ENCODE data around the gene MICB. TPM values are rescaled to one million over a fixed set of nuclear protein-coding genes. Genes with fewer than 3 reads are reported as not detected.
"Not testable (repeated sequence)": the region's sequence is repeated elsewhere in the genome, so short reads cannot be mapped to it uniquely, and the experiment has no call there.

The MICB gene
- total RNA-seq, 6 experiments from 2014 or later, result 16.0 to 26.0 (median 22.6) TPM

DNA sequence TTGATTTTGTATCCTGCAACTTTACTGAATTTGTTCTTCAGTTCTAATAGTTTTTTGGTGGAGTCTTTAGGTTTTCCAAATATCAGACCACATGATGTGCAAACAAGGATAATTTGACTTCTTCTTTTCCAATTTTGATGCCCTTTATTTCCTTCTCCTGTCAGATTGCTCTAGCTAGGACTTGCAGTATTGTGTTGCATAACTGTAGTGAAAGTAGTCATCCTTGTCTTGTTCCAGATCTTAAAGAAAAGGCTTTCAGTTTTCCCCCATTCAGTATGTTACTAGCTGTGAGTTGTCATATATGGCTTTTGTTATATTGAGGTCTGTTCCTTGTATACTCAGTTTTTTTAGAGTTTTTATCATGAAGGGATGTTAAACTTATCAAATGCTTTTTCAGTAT, 4.6 kb downstream of the MICB start:
- Mint-ChIP-seq H3K4me3 (no peak overlapping the region), H3K4me1 (ENCODE audit: low read depth) (peaks cover 29% of the 10 kb centered on the region), H3K27ac (no peak overlapping the region), H3K9me3 (no peaks in the 10 kb centered on the region), H3K27me3 (ENCODE audit: insufficient read depth) (no peaks in the 10 kb centered on the region; the same call in 1 of the 2 replicates), H3K36me3 (ENCODE audit: low read depth) (peaks cover 13% of the 10 kb centered on the region; the same call in 1 of the 2 replicates)
- TF ChIP-seq, protein P1, sequence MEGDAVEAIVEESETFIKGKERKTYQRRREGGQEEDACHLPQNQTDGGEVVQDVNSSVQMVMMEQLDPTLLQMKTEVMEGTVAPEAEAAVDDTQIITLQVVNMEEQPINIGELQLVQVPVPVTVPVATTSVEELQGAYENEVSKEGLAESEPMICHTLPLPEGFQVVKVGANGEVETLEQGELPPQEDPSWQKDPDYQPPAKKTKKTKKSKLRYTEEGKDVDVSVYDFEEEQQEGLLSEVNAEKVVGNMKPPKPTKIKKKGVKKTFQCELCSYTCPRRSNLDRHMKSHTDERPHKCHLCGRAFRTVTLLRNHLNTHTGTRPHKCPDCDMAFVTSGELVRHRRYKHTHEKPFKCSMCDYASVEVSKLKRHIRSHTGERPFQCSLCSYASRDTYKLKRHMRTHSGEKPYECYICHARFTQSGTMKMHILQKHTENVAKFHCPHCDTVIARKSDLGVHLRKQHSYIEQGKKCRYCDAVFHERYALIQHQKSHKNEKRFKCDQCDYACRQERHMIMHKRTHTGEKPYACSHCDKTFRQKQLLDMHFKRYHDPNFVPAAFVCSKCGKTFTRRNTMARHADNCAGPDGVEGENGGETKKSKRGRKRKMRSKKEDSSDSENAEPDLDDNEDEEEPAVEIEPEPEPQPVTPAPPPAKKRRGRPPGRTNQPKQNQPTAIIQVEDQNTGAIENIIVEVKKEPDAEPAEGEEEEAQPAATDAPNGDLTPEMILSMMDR (IDR thresholded peaks at IDR 0.05), result no peak
- no peak for DNase-seq

DNA sequence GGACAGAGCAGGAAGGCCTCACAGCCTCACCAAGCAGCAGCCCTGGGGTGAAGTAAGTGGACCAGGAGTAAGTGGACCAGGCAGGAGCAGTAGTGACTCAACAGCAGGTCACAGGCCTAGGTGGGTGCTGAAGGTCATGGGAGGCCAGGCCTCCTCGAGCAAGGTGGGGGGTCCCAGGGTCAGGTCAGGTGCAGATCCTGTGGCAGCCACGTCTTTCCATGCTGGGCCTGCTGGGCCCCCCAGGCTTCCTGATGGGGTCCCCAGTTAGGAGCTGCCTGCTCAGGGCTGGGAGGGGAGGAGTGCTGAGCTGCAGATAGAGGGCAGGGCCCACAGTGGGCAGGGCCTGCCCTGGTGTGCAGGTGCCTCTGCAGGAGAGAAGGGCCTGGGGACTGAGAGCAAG, 11.1 kb downstream of the MICB start:
- Mint-ChIP-seq H3K27ac (peak overlapping the region; percentile 46; the same call in 1 of the 2 replicates), H3K4me1 (ENCODE audit: low read depth) (peaks cover 26% of the 10 kb centered on the region), H3K36me3 (ENCODE audit: low read depth) (peaks cover 32% of the 10 kb centered on the region)
- H3K27me3 Mint-ChIP-seq (ENCODE audit: insufficient read depth); H3K4me3 Mint-ChIP-seq; H3K9me3 Mint-ChIP-seq; DNase-seq: not testable (repeated sequence)

DNA sequence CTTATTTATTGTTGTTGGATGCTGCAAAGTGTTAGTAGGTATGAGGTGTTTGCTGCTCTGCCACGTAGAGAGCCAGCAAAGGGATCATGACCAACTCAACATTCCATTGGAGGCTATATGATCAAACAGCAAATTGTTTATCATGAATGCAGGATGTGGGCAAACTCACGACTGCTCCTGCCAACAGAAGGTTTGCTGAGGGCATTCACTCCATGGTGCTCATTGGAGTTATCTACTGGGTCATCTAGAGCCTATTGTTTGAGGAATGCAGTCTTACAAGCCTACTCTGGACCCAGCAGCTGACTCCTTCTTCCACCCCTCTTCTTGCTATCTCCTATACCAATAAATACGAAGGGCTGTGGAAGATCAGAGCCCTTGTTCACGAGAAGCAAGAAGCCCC, 12.1 kb downstream of the MICB start:
- peaks cover 30% of the 10 kb centered on the region for H3K36me3 Mint-ChIP-seq (ENCODE audit: low read depth)
- DNase-seq, result no peak
- TF ChIP-seq, protein P1 (IDR thresholded peaks at IDR 0.05), result no peak
- peaks cover 30% of the 10 kb centered on the region for H3K4me1 Mint-ChIP-seq (ENCODE audit: low read depth)
- no peak overlapping the region for H3K4me3 Mint-ChIP-seq
- peak overlapping the region; percentile 46 for H3K27ac Mint-ChIP-seq
- H3K27me3 Mint-ChIP-seq (ENCODE audit: insufficient read depth), result peaks cover 2% of the 10 kb centered on the region; the same call in 1 of the 2 replicates
- no peaks in the 10 kb centered on the region for H3K9me3 Mint-ChIP-seq

DNA sequence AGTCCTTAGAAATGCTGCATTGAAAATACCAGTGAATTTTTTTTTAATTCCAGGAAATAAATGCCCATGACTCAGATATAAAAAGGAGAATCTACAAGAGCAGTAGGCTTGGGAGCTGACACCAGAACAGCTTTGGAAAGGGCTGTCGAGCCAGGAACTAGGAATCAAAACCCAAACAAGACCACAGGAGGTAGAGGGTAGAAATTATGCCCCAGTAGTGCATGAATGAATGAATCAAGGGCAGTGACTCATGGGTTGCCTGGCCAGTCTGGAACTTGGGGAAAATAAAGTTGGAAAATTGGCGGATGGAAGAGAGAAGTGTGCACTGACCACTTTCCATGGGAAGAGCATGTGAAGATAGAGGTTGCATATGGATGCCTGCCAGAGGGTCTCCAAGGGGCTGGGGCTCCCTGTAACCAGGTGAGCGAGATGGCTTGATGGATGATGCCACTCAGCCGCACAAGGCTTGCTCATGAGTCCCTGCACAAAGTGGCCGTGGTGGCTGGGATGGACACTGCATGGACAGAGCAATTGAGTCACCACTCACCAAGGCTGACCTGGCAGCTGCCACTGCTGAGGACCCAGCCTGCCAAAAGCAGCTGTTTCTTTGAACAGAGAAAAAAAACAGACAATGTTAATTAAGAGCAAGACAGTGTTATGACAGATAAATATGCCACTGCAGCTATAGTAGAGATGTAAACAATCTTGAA, 15.7 kb downstream of the MICB start:
- no peaks in the 10 kb centered on the region for H3K9me3 Mint-ChIP-seq
- H3K4me3 Mint-ChIP-seq, result peak overlapping the region; percentile 18
- H3K27ac Mint-ChIP-seq, result peak overlapping the region; percentile 29
- 0 out of 2 replicates have a peak, but pooled peaks cover 2% of the 10 kb centered on the region for H3K27me3 Mint-ChIP-seq (ENCODE audit: insufficient read depth)
- no peak for DNase-seq
- H3K36me3 Mint-ChIP-seq (ENCODE audit: low read depth), result peaks cover 20% of the 10 kb centered on the region
- H3K4me1 Mint-ChIP-seq (ENCODE audit: low read depth), result peaks cover 48% of the 10 kb centered on the region
- TF ChIP-seq, protein P1 (IDR thresholded peaks at IDR 0.05), result no peak

DNA sequence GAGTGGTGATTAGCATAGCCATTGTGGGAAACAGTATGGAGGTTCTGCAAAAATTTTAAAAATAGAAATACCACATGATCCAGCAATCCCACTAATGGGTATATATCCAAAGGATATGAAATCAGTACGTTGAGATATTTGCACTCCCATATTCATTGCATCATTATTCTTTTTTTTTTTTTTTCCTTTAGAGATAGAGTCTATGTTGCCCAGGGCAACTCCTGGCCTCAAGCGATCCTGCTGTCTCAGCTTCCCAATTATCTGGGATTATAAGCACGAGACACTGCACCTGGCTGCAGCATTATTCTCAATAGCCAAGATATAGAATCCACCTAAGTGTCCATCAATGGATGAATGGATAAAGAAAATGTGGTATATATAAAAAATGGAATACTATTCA, 23.9 kb downstream of the MICB start:
- Mint-ChIP-seq H3K9me3 (no peaks in the 10 kb centered on the region), H3K4me3 (no peak overlapping the region), H3K4me1 (ENCODE audit: low read depth) (peaks cover 19% of the 10 kb centered on the region), H3K27me3 (ENCODE audit: insufficient read depth) (no peaks in the 10 kb centered on the region; the same call in 1 of the 2 replicates), H3K36me3 (ENCODE audit: low read depth) (no peaks in the 10 kb centered on the region), H3K27ac (no peak overlapping the region)
- DNase-seq, result no peak
- TF ChIP-seq, protein P1 (IDR thresholded peaks at IDR 0.05), result no peak

DNA sequence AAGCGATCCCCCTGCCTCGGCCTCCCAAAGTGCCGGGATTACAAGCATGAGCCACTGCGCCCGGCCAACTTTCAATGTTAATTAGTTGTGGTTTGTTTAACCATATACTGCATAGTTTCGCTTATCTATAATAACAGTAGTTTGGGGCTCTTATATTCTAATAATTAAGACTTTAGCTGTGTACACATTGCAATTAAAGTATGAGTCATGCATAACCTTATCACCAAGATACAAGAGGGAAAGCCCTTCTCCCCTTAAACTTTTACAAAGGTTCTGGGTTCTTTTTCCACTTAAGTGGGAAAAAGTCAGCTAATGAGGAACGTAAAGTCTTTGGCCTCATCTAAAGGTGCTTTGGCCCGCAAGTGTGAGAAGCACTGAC, 27.6 kb downstream of the MICB start:
- Mint-ChIP-seq H3K27ac (peak overlapping the region; percentile 91), H3K27me3 (ENCODE audit: insufficient read depth) (peaks cover 5% of the 10 kb centered on the region), H3K4me1 (ENCODE audit: low read depth) (peaks cover 31% of the 10 kb centered on the region), H3K36me3 (ENCODE audit: low read depth) (peaks cover 10% of the 10 kb centered on the region), H3K9me3 (no peaks in the 10 kb centered on the region), H3K4me3 (peak overlapping the region; percentile 0; the same call in 1 of the 2 replicates)
- TF ChIP-seq, protein P1 (IDR thresholded peaks at IDR 0.05), result no peak
- no peak for DNase-seq
